Ishikawa (cell line): ENCODE data around the gene MRS2.

ENCODE experiments used
- CEBPB ChIP-seq: IDR thresholded peaks from 2 replicates; pipeline ENCODE4 v1.6.1; 2012
- CREB1 ChIP-seq: IDR thresholded peaks from 2 replicates; pipeline ENCODE4 v1.6.1; 2012; ENCODE audit warnings: low read depth
- EGR1 ChIP-seq: IDR thresholded peaks from 2 replicates; pipeline ENCODE4 v1.6.1; 2012
- EP300 ChIP-seq: IDR thresholded peaks from 2 replicates; pipeline ENCODE4 v1.6.1; 2012; ENCODE audit warnings: borderline replicate concordance
- FOXM1 ChIP-seq: IDR thresholded peaks from 2 replicates; pipeline ENCODE4 v1.6.1; 2012; ENCODE audit warnings: low read depth, borderline replicate concordance
- MAX ChIP-seq: IDR thresholded peaks from 2 replicates; pipeline ENCODE4 v1.6.1; 2012
- NFIC ChIP-seq: IDR thresholded peaks from 2 replicates; pipeline ENCODE4 v1.6.1; 2012
- RAD21 ChIP-seq: IDR thresholded peaks from 2 replicates; pipeline ENCODE4 v1.6.1; 2012; ENCODE audit warnings: low read depth
- REST ChIP-seq: IDR thresholded peaks from 2 replicates; pipeline ENCODE4 v1.6.1; 2012; ENCODE audit warnings: low read depth, mild to moderate bottlenecking
- TAF1 ChIP-seq: IDR thresholded peaks from 2 replicates; pipeline ENCODE4 v1.6.1; 2012; ENCODE audit warnings: low read depth, mild to moderate bottlenecking
- TCF12 ChIP-seq: IDR thresholded peaks from 2 replicates; pipeline ENCODE4 v1.6.1; 2012; ENCODE audit warnings: low read depth
- TEAD4 ChIP-seq: IDR thresholded peaks from 2 replicates; pipeline ENCODE4 v1.6.1; 2012
- USF1 ChIP-seq: IDR thresholded peaks from 2 replicates; pipeline ENCODE4 v1.6.1; 2012
- YY1 ChIP-seq: IDR thresholded peaks from 2 replicates; pipeline ENCODE4 v1.6.1; 2012; ENCODE audit warnings: low read depth
- ZBTB7A ChIP-seq: IDR thresholded peaks from 2 replicates; pipeline ENCODE4 v1.6.1; 2012; ENCODE audit warnings: low read depth

MRS2 gene

GRCh38 chr6:24408719-24409410, 6.1 kb downstream of the MRS2 start:
- no peak for TF ChIP-seq TAF1
- no peak for TF ChIP-seq ZBTB7A
- TF ChIP-seq REST = no peak
- no peak for TF ChIP-seq RAD21
- TF ChIP-seq EGR1 = no peak
- no peak for TF ChIP-seq TCF12
- TF ChIP-seq CEBPB = no peak
- no peak for TF ChIP-seq MAX
- no peak for TF ChIP-seq YY1
- no peak for TF ChIP-seq TEAD4
- TF ChIP-seq NFIC = no peak
- TF ChIP-seq CREB1 = no peak
- no peak for TF ChIP-seq USF1
- no peak for TF ChIP-seq FOXM1
- no peak for TF ChIP-seq EP300

GRCh38 chr6:24410622-24411021, 7.9 kb downstream of the MRS2 start:
- TF ChIP-seq FOXM1 = no peak
- TF ChIP-seq ZBTB7A = no peak
- TF ChIP-seq EP300 = no peak
- no peak for TF ChIP-seq YY1
- TF ChIP-seq CREB1 = no peak
- no peak for TF ChIP-seq USF1
- TF ChIP-seq TCF12 = no peak
- TF ChIP-seq EGR1 = no peak
- no peak for TF ChIP-seq CEBPB
- no peak for TF ChIP-seq REST
- TF ChIP-seq TEAD4 = no peak
- TF ChIP-seq TAF1 = no peak
- no peak for TF ChIP-seq NFIC
- no peak for TF ChIP-seq RAD21
- TF ChIP-seq MAX = no peak

- TF ChIP-seq ZBTB7A (no peak), EGR1 (no peak), YY1 (no peak), FOXM1 (no peak), RAD21 (no peak), REST (no peak), TAF1 (no peak), NFIC (no peak)
Measured at GRCh38 chr6:24412294-24412693, 9.6 kb downstream of the MRS2 start.

GRCh38 chr6:24415753-24416152, 13.0 kb downstream of the MRS2 start:
- TF ChIP-seq TAF1 (no peak), TCF12 (no peak), CREB1 (no peak), EP300 (no peak), ZBTB7A (no peak), CEBPB (no peak)
